Measurements from ENCODE around the gene FAM111B.

DNA sequence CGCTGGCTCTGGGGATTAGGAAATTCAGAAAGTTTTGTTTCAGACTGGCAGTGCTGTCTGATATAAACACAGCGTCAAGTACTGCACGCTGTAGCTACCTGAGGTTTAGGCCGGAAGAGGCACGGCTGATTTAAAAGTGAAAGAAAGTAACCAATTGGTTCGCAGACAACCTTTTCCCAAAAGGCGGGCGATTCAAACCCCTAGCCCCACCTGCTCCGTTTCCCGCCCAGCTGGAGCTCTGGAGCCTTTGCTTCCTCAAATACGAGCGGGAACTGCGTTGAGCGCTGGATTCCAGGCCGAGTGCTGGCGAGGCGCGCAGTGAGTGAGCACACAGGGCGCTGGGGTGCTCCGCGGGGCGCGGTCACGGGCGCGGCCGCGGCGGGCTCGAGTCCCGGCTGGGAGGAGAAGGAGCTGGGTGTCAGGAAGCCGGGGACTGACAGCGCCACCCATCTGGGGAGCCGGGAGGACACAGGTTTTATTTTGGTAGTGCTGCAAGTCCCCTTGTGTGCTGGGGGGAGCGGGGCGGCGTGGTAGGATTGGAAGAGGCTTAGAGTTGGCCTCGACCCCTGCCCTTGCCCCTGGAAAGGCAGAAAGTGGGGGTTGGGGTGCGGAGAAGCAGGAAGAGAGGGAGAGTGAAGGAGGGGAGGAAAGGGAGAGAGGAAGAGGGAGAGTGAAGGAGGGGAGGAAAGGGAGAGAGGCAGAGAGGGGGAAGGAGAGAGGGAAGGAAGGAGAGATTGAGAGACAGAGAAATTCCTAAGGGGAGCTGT, 37.7 kb downstream of the FAM111B start:
- TF ChIP-seq, protein P1, sequence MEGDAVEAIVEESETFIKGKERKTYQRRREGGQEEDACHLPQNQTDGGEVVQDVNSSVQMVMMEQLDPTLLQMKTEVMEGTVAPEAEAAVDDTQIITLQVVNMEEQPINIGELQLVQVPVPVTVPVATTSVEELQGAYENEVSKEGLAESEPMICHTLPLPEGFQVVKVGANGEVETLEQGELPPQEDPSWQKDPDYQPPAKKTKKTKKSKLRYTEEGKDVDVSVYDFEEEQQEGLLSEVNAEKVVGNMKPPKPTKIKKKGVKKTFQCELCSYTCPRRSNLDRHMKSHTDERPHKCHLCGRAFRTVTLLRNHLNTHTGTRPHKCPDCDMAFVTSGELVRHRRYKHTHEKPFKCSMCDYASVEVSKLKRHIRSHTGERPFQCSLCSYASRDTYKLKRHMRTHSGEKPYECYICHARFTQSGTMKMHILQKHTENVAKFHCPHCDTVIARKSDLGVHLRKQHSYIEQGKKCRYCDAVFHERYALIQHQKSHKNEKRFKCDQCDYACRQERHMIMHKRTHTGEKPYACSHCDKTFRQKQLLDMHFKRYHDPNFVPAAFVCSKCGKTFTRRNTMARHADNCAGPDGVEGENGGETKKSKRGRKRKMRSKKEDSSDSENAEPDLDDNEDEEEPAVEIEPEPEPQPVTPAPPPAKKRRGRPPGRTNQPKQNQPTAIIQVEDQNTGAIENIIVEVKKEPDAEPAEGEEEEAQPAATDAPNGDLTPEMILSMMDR (IDR thresholded peaks at IDR 0.05; ENCODE audit: low read depth, low read length, missing input control): no peak
- peak; percentile 43 for TF ChIP-seq SP1 (IDR thresholded peaks at IDR 0.05)

All from liver (tissue), 3 donors.